ENCODE results near the gene SH3BP1. TPM values are rescaled to one million over a fixed set of nuclear protein-coding genes. Genes with fewer than 3 reads are reported as not detected.

SH3BP1 gene
- total and polyA plus RNA-seq, 2 experiments from 2014 or later: 9.5 to 46.7 TPM

GRCh38 chr22:37663521-37664140 lies 24.2 kb downstream of the SH3BP1 start (continued):
- TF ChIP-seq STAT1 (IDR thresholded peaks at IDR 0.05; ENCODE audit: unreplicated experiment) (no peak), NANOG (IDR thresholded peaks at IDR 0.05; ENCODE audit: borderline replicate concordance) (no peak), JUNB (IDR thresholded peaks at IDR 0.05; ENCODE audit: unreplicated experiment) (no peak), ETS1 (IDR thresholded peaks at IDR 0.05) (no peak), CTCF (conservative IDR thresholded peaks at IDR 0.05; ENCODE audit: low read depth in 2 of 2) (no peak)

GRCh38 chr22:37664249-37665101 lies 25.0 kb downstream of the SH3BP1 start:
- Histone ChIP-seq H3F3A (replicated peaks; ENCODE audit: low read depth) (0 out of 2 replicates have a peak, but pooled peaks cover 16% of the 10 kb centered on the region), H3K79me2 (replicated peaks; ENCODE audit: insufficient read depth) (peaks cover 55% of the 10 kb centered on the region), H3K4me3 (no peak overlapping the region), H2AFZ (no peak overlapping the region), H3K27ac (ENCODE audit: low read depth) (no peak overlapping the region), H4K20me1 (replicated peaks; ENCODE audit: insufficient read depth) (peaks cover 30% of the 10 kb centered on the region), H3K27me3 (ENCODE audit: insufficient read depth) (no peaks in the 10 kb centered on the region), H3K4me2 (no peak overlapping the region), H3K4me1 (ENCODE audit: insufficient read depth) (peaks cover 5% of the 10 kb centered on the region; the same call in 1 of the 2 replicates), H3K9me2 (ENCODE audit: insufficient read depth) (no peaks in the 10 kb centered on the region), H3K36me3 (ENCODE audit: insufficient read depth) (no peaks in the 10 kb centered on the region)
- Mint-ChIP-seq H3K4me3 (no peak overlapping the region), H3K27me3 (ENCODE audit: insufficient read depth, low read depth, poor library complexity) (peaks cover 11% of the 10 kb centered on the region), H3K9me3 (no peaks in the 10 kb centered on the region), H3K4me1 (peaks cover 23% of the 10 kb centered on the region), H3K27ac (no peak overlapping the region), H3K36me3 (ENCODE audit: low read depth) (peaks cover 30% of the 10 kb centered on the region)
- DNase-seq (ENCODE audit: low spot score) (no peak), ATAC-seq (no peak)
- no peak for TF ChIP-seq ZNF462 (CRISPR knock-in tag; IDR thresholded peaks at IDR 0.05)
- TF ChIP-seq ETS1 (IDR thresholded peaks at IDR 0.05): no peak
- no peak for TF ChIP-seq POLR2AphosphoS5 (IDR thresholded peaks at IDR 0.05; ENCODE audit: low read depth)
- TF ChIP-seq ZNF114 (CRISPR knock-in tag; IDR thresholded peaks at IDR 0.05): no peak
- no peak for TF ChIP-seq ZNF331 (CRISPR knock-in tag; IDR thresholded peaks at IDR 0.05; ENCODE audit: low read depth)
- TF ChIP-seq JUNB (IDR thresholded peaks at IDR 0.05; ENCODE audit: unreplicated experiment): no peak
- no peak for TF ChIP-seq STAT1 (IDR thresholded peaks at IDR 0.05; ENCODE audit: unreplicated experiment)
- no peak for TF ChIP-seq CTCF (conservative IDR thresholded peaks at IDR 0.05; ENCODE audit: low read depth in 2 of 2)

Measured in GM23338 (cell line).